K562 (cell line): Measurements from ENCODE around the gene SNUPN. TPM values are rescaled to one million over a fixed set of nuclear protein-coding genes. Genes with fewer than 3 reads are reported as not detected.

Experiments used
- CHCHD3 ChIP-seq: fragments of 250-450 bp; sonication (Bioruptor Pico); IDR thresholded peaks from 2 replicates; pipeline ENCODE4 v2.1.2; 2022; ENCODE audit warnings: mild to moderate bottlenecking
- GATAD2A ChIP-seq: fragments of 450-650 bp; IDR thresholded peaks from 2 replicates; pipeline ENCODE4 v1.6.1; 2017
- KLF1 ChIP-seq: fragments of 450-650 bp; IDR thresholded peaks from 2 replicates; pipeline ENCODE4 v1.6.1; 2016; ENCODE audit warnings: missing genetic modification characterization, missing compliant biosample characterization
- SMARCA5 ChIP-seq: fragments of 450-650 bp; IDR thresholded peaks from 2 replicates; pipeline ENCODE4 v1.6.1; 2016
- polyA plus RNA-seq, 8 experiments: library from polyadenylated mRNA; depleted of rRNA in 4 of 8; stranded (reverse) in 5 of 8; unstranded in 3 of 8; fragments of >200 nt; fragmentation: Nextera tagmentation in 2 of 8; fragmentation: Illumina TruSeq in 1 of 8; extraction: Ambion mirVana in 2 of 8; extraction: Trizol in 1 of 8; gene quantifications; 2 replicates each; pipeline versions ENCODE4 v1.2.1 to v1.2.3, GENCODE V29; 2011 to 2014; ENCODE audit warnings: inconsistent platforms in 1 of 8, missing spikeins in 1 of 8
- total RNA-seq, 7 experiments: library from RNA; depleted of rRNA in 6 of 7; stranded (reverse); fragments of >200 nt in 6 of 7; fragmentation: Illumina TruSeq in 2 of 7; extraction: Trizol in 2 of 7; gene quantifications; 2 replicates each; pipeline versions ENCODE4 v1.2.1 to v1.2.3, GENCODE V29; 2011 to 2021; ENCODE audit warnings: low replicate concordance in 1 of 7
- TF ChIP-seq, protein P1 (sequence below): sonication (generic); formaldehyde crosslinking; IDR thresholded peaks from 2 replicates; pipeline ENCODE4 v1.8.0; 2023; ENCODE audit warnings: missing genetic modification reagents, mild to moderate bottlenecking, borderline replicate concordance
- TF ChIP-seq, protein P2 (sequence below): IDR thresholded peaks from 3 replicates; pipeline ENCODE4 v1.6.1; 2011; ENCODE audit warnings: borderline replicate concordance, mild to moderate bottlenecking, moderate library complexity; ENCODE audit not compliant: insufficient read length; ENCODE audit errors: extremely low read depth
- TF ChIP-seq, protein P3 (sequence below): fragments of 250-450 bp; sonication (Bioruptor Pico); IDR thresholded peaks from 2 replicates; pipeline ENCODE4 v1.5.0; 2021; ENCODE audit warnings: mild to moderate bottlenecking, borderline replicate concordance
- TF ChIP-seq, protein P4 (sequence below): fragments of 450-650 bp; formaldehyde crosslinking; conservative IDR thresholded peaks from 2 replicates; pipeline ENCODE4 v1.4.0; 2022; ENCODE audit warnings: mild to moderate bottlenecking, missing genetic modification characterization
- TF ChIP-seq, protein P5 (sequence below), 2 experiments: fragments of 450-650 bp; IDR thresholded peaks; 2 replicates each; pipeline ENCODE4 v1.6.1; 2018; ENCODE audit warnings: mild to moderate bottlenecking in 2 of 2, low read depth in 1 of 2; ENCODE audit not compliant: partially characterized antibody in 2 of 2

Gene SNUPN
- total and polyA plus RNA-seq, 9 of the 15 experiments (the other 6 are each of a cell fraction or from before 2014, with no cell fraction given) = 32.2 to 78.3 (median 40.0) TPM

DNA sequence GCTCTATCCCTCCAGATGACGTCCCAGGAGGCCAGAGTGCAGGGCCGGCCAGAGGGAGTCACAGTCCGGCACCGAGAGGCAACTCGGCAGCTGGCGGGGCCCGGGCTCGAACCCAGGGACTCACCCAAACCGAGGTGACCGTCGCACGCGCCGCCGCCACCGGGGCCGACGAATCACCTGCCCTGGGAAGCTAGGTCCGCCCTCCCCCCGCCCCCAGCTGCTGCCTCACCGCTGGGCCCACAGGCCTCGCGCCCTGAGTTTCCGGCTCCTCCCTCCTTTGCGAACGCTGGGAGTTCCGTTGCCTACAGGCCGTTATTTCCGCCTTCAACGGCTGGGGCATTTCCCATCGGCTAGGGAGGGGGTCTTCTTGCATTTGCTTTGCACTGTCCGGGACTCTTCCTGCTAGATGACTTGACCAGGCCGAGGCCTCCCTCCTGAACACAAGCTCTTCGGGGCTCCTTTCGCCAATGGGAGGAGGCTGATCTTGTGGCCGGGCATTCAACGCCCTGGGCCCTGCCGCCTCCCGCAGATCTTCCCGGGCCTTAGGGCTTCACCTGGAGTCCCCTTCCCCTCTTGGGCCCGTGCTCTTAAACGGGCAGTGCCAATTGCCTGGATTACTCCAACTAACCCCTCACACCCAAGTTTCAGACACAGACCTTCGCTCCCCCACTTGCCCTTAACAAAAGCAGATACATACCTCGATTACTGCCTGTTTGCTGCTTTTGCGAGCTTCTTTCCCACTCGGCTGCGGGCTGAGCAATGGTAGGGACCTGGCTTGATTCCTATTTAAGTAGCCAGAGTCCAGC is at the start of gene SNUPN (continued):
- TF ChIP-seq, protein P1, sequence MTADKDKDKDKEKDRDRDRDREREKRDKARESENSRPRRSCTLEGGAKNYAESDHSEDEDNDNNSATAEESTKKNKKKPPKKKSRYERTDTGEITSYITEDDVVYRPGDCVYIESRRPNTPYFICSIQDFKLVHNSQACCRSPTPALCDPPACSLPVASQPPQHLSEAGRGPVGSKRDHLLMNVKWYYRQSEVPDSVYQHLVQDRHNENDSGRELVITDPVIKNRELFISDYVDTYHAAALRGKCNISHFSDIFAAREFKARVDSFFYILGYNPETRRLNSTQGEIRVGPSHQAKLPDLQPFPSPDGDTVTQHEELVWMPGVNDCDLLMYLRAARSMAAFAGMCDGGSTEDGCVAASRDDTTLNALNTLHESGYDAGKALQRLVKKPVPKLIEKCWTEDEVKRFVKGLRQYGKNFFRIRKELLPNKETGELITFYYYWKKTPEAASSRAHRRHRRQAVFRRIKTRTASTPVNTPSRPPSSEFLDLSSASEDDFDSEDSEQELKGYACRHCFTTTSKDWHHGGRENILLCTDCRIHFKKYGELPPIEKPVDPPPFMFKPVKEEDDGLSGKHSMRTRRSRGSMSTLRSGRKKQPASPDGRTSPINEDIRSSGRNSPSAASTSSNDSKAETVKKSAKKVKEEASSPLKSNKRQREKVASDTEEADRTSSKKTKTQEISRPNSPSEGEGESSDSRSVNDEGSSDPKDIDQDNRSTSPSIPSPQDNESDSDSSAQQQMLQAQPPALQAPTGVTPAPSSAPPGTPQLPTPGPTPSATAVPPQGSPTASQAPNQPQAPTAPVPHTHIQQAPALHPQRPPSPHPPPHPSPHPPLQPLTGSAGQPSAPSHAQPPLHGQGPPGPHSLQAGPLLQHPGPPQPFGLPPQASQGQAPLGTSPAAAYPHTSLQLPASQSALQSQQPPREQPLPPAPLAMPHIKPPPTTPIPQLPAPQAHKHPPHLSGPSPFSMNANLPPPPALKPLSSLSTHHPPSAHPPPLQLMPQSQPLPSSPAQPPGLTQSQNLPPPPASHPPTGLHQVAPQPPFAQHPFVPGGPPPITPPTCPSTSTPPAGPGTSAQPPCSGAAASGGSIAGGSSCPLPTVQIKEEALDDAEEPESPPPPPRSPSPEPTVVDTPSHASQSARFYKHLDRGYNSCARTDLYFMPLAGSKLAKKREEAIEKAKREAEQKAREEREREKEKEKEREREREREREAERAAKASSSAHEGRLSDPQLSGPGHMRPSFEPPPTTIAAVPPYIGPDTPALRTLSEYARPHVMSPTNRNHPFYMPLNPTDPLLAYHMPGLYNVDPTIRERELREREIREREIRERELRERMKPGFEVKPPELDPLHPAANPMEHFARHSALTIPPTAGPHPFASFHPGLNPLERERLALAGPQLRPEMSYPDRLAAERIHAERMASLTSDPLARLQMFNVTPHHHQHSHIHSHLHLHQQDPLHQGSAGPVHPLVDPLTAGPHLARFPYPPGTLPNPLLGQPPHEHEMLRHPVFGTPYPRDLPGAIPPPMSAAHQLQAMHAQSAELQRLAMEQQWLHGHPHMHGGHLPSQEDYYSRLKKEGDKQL (CRISPR knock-in tag) = no peak
- TF ChIP-seq KLF1 (peak; percentile 80; the same call in 1 of the 2 replicates), CHCHD3 (CRISPR knock-in tag) (no peak), SMARCA5 (no peak), GATAD2A (peak; percentile 83; the same call in 1 of the 2 replicates)
- TF ChIP-seq, protein P2, sequence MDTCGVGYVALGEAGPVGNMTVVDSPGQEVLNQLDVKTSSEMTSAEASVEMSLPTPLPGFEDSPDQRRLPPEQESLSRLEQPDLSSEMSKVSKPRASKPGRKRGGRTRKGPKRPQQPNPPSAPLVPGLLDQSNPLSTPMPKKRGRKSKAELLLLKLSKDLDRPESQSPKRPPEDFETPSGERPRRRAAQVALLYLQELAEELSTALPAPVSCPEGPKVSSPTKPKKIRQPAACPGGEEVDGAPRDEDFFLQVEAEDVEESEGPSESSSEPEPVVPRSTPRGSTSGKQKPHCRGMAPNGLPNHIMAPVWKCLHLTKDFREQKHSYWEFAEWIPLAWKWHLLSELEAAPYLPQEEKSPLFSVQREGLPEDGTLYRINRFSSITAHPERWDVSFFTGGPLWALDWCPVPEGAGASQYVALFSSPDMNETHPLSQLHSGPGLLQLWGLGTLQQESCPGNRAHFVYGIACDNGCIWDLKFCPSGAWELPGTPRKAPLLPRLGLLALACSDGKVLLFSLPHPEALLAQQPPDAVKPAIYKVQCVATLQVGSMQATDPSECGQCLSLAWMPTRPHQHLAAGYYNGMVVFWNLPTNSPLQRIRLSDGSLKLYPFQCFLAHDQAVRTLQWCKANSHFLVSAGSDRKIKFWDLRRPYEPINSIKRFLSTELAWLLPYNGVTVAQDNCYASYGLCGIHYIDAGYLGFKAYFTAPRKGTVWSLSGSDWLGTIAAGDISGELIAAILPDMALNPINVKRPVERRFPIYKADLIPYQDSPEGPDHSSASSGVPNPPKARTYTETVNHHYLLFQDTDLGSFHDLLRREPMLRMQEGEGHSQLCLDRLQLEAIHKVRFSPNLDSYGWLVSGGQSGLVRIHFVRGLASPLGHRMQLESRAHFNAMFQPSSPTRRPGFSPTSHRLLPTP = peak; percentile 97
- TF ChIP-seq, protein P3, sequence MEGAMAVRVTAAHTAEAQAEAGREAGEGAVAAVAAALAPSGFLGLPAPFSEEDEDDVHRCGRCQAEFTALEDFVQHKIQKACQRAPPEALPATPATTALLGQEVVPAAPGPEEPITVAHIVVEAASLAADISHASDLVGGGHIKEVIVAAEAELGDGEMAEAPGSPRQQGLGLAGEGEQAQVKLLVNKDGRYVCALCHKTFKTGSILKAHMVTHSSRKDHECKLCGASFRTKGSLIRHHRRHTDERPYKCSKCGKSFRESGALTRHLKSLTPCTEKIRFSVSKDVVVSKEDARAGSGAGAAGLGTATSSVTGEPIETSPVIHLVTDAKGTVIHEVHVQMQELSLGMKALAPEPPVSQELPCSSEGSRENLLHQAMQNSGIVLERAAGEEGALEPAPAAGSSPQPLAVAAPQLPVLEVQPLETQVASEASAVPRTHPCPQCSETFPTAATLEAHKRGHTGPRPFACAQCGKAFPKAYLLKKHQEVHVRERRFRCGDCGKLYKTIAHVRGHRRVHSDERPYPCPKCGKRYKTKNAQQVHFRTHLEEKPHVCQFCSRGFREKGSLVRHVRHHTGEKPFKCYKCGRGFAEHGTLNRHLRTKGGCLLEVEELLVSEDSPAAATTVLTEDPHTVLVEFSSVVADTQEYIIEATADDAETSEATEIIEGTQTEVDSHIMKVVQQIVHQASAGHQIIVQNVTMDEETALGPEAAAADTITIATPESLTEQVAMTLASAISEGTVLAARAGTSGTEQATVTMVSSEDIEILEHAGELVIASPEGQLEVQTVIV (CRISPR knock-in tag) = no peak
- TF ChIP-seq, protein P4, sequence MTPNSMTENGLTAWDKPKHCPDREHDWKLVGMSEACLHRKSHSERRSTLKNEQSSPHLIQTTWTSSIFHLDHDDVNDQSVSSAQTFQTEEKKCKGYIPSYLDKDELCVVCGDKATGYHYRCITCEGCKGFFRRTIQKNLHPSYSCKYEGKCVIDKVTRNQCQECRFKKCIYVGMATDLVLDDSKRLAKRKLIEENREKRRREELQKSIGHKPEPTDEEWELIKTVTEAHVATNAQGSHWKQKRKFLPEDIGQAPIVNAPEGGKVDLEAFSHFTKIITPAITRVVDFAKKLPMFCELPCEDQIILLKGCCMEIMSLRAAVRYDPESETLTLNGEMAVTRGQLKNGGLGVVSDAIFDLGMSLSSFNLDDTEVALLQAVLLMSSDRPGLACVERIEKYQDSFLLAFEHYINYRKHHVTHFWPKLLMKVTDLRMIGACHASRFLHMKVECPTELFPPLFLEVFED (CRISPR knock-in tag) = no peak; the same call in 1 of the 2 replicates
- TF ChIP-seq, protein P5, sequence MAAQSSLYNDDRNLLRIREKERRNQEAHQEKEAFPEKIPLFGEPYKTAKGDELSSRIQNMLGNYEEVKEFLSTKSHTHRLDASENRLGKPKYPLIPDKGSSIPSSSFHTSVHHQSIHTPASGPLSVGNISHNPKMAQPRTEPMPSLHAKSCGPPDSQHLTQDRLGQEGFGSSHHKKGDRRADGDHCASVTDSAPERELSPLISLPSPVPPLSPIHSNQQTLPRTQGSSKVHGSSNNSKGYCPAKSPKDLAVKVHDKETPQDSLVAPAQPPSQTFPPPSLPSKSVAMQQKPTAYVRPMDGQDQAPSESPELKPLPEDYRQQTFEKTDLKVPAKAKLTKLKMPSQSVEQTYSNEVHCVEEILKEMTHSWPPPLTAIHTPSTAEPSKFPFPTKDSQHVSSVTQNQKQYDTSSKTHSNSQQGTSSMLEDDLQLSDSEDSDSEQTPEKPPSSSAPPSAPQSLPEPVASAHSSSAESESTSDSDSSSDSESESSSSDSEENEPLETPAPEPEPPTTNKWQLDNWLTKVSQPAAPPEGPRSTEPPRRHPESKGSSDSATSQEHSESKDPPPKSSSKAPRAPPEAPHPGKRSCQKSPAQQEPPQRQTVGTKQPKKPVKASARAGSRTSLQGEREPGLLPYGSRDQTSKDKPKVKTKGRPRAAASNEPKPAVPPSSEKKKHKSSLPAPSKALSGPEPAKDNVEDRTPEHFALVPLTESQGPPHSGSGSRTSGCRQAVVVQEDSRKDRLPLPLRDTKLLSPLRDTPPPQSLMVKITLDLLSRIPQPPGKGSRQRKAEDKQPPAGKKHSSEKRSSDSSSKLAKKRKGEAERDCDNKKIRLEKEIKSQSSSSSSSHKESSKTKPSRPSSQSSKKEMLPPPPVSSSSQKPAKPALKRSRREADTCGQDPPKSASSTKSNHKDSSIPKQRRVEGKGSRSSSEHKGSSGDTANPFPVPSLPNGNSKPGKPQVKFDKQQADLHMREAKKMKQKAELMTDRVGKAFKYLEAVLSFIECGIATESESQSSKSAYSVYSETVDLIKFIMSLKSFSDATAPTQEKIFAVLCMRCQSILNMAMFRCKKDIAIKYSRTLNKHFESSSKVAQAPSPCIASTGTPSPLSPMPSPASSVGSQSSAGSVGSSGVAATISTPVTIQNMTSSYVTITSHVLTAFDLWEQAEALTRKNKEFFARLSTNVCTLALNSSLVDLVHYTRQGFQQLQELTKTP (IDR thresholded peaks at IDR 0.05; ENCODE audit: low read depth in 1 of 2, partially characterized antibody in 2 of 2) = peak in 1 of 2 experiments; percentile 11
